Measurements from ENCODE around the gene FIGNL2.
"Not testable (repeated sequence)": the region's sequence is repeated elsewhere in the genome, so short reads cannot be mapped to it uniquely, and the experiment has no call there.

The FIGNL2 gene

DNA sequence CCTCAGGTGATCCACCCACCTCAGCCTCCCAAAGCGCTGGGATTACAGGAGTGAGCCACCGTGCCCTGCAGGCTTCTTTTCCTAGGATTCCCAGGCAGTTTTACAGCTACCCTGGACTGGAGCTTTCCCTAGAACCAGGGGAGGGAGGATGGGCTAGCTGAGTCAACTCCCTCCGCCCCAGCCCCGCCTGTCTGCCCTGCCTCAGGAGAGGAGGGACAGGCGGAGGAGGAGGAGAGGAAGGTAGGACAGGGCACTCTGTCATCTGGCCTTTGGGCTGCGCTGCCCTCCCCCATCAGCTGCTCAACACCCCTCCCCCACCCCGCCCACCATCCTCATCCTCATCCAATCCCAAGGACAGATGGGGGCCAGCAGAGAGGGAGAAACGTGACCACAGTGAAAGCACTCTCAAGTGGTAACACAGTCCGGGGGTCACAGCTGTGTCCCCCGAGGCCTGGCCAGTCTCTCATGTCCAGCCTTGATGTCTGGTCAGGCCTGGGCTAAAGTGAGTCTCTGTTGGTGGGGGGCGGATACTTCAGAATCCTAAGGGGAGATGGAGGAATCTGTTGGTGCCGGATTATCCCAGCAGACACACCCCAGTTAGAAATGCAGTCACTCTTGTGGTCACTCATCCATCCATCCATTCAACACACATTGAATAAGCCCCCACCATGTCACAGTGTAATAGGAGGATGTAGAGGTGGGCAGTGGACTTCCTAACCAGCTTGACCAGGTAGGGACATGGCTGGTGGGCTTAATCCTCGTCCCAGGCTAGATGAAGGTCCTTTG is 12.3 kb downstream of the FIGNL2 start:
- DNase-seq (ENCODE audit: low read depth in 3 of 3), result no peak

DNA sequence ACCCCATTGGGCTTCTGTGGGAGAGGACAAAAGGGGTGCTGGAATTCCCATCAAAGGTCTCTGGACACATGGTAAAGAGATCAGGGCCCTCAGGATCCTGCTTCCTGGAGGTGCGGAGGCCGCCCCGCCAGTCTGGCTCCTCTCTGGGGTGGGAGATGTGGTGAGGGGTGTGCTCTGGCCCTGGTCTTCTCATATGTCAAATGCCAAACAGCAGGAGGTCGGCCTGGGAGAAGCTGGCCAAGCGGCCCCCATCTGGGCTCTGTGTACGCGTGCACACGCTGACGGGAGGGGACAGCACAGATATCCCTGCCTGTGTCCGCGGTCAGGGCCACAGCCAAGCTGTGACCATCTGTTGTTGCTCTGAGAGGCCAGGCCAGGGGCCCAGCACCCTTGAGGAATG is 14.1 kb downstream of the FIGNL2 start:
- DNase-seq (ENCODE audit: low read depth in 3 of 3), result no peak

DNA sequence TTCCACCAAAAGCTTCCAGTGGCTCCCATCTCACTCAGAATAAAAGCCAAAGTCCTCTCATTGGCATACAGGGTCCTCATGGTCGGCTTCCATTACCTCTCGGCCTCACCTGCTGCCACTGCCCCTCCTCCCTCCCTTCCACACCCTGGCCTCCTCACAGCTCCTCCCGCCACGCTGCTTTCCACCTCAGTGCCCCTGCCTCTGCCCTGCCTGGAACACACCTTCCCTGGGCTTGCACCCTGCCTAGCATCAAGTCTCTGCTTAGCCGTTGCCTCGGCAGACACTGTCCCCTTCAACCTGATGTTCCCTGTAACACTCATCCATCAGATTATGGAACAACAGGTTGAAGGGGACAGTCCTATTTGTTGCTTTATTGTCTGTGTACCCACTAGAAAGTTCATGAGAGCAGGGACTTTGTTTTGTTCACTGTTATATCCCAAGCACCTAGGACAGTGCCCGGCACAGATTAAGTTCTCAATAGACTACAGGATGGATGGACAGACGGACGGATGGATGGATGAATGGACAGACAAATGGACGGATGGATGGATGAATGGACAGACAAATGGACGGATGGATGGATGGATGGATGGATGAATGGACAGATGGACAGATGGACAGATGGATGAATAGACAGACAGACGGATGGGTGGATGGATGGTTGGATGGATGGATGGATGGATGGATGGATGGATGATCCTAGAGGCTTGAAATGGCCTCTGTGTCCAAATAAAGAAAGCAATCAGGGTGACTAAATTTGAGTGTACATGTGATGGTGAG is 14.9 kb downstream of the FIGNL2 start:
- no peak for DNase-seq (ENCODE audit: low read depth in 3 of 3)

DNA sequence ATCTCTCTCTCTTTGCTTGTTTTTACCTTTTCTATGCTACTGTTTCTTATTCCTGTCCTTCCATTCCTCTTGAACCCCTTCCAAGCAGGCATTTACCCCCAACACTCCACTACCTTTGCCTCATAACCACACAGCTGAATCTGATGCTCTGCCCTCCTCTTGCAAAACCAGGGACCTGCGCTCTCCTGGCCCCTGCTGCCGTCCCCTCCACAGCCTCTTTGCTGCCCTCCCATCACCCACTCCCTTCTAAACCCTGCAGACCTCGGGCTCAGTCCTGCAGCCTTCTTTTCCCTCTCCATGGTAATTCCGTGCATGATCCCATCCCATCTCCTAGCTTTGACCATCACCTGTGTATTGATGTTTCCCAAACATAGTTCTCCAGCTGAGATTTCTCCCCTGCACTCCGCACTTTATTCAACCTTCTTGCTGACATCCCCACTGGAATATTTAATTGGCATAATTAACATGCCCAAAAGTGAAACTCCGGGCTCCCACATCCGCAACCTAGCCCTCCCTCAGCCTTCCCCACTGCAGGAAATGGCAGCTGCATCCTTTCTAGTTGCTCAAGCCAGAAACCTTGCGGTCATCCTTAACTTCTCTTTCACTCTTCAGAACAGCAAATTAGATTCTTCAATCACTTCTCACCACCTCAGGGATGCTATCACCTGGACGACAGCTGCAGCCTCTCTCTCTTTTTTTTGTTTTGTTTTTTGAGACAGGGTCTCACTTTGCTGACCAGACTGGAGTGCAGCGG is 16.0 kb downstream of the FIGNL2 start:
- DNase-seq (ENCODE audit: low read depth in 3 of 3), result no peak

DNA sequence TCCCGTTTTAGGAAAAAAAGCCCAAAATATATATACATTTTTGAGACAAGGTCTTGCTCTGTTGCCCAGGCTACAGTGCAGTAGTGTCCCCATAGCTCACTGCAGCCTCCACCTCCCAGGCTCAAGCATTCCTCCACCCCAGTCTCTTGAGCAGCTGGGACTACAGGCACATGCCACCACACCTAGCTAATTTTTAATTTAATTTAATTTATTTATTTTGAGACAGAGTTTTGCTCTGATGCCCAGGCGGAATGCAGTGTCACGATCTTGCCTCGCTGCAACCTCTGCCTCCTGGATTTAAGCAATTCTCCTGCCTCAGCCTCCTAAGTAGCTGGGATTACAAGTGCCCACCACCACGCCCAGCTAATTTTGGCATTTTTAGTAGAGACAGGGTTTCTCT is 16.7 kb downstream of the FIGNL2 start:
- not testable (repeated sequence) for DNase-seq (ENCODE audit: low read depth in 3 of 3)

DNA sequence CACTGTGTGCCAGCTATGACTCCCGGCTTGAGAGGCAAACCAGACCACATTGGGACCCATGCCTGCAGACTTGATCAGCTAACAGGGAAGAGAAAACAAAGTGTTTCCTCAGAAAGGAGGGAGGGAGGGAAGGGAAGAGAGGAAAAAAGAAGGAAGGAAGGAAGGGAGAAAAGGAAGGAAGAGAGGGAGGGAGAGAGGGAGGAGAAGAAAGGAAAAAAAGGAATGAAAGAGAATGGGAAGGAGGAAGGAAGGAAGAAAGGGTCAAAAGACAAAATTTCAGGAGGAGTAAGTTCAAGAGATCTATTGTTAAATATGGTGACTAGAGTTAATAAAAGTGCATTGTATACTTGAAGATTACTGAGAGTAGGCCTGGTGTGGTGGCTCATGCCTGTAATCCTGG is 18.9 kb downstream of the FIGNL2 start:
- no peak for DNase-seq (ENCODE audit: low read depth in 3 of 3)

DNA sequence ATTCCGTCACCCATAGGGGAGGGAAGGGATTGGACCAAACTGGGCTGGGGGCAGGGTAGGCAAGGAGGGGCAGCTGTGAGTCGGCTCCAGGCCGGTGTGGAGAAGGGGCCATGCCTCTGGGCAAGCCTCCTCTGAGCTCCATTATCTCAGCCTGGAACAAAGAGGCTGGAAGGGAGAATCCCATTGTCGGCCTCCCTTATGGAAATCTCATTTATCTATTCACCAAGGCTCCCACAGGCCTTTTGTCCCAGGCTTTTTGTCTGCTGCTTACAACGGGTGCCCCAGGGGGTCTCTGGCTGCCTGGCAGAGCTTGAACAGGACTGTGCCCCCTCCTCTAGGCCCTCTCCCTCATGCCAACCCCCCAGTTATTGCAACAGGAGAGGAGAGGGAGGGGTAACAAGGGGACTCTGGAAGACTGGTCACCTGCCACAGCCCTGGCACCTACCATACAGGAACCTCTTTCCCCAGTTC is 19.5 kb downstream of the FIGNL2 start:
- no peak for DNase-seq (ENCODE audit: low read depth in 3 of 3)

DNA sequence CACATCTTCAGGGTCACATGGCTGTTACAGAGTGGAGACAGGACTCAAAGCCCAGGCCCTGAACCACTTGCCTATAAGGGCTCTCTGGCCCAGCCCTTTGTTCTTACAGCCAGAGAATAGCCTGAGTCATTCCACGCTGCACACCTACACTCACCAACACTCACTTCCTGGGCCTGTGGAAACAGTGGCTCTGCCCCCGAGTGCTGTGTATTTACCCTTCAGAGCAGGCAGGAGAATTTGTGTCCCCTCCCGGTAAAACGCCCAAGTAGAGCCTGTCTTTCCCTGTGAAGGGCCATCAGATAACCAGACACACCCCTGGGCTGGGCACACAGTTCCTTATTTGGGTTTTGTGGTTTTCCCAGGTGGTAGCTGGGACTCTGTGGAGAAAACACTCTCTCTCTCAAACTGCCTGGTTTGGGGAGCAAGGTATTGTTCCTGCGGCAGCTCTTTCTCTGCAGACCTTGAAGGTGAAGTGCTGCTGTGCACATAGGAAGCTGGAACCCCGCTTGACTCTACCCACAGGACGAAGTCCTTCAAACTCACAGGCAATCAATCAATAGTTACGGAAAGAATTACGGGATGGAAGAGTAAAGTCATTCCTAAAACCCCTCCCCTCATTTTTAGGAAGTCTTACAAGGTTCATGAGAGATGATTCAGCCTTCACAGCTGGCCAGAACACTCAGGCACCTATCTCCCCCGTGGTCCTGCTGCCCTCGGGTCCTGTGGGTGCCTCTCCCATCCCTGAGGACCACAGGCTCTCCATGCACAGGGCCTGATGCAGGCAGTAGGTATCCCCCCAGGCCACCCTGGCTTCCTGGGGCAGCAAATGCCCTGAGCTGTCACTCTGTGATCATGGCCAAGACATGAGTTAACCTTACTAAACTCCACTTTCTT is 20.3 kb downstream of the FIGNL2 start:
- DNase-seq (ENCODE audit: low read depth in 3 of 3), result peak; percentile 28 to 37 (median 32)

DNA sequence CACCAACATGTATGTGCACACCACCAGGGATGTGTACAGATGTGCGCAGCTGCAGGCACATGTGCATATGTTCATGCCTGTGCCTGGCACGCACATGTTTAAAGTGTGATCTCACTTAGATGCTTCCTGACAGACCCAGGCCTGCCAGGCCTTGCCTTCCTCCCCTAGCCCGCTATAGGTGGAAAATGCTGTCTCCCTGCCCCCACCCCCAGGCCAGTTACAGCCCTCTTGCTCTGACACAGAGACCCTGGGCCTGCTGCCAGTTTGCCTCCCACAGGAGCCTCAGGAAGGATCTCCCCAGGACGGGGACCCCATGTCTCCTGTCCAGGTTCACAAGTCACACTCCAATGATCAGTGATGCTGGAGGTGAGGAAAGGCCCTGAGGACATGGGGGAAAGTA is 21.6 kb downstream of the FIGNL2 start:
- no peak for DNase-seq (ENCODE audit: low read depth in 3 of 3)

DNA sequence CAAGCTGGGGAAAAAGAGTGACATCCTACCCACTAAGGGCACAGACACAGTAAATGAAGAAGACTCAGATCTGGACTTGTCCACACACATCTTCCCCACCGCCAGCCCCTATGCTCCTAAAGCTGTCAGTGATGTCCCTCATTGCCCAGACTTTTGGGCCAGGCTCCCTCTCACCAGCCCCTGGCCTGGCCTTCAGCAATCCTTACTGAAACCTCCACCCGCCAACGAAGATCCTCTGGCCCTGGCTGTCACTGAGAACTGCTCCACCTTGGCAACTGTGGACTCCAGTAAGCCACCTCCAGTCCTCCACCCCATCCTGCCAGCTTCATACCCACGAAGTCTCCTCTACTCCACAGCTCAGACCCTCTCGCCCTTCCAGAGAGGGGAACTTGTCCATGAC is 23.3 kb downstream of the FIGNL2 start:
- no peak for DNase-seq (ENCODE audit: low read depth in 3 of 3)

DNA sequence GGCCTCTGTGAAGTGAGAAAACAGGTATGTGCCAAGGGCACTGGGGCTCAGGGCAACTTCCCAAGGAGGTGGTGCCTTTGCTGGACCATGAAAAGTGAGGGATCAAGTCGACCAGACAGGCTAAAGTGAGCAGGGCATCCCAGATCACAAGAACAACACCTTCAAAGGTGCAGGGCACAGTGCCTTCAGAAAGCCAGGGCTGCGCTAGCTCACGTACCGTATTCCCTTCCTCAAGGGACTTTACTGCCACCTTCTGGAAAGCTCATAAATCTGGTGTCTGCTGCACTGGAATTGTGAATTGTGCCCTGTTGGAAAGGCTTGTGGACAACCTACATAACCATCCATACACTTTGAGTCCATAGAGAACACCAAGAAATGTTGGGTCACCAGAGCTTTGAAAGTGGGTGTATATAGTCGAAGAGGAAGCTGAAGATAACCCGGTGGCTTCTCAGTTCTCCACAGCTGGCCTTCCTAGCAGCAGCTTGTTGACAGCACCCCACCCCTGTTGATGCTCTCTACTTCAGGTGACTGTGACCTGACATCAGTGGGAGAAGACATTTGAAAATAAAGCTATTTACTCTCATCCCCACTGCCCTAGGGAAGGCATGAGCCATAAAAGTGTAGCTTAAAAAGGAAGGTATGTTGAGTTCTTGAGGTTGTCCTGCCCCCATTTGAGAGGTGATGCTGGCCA is 24.5 kb downstream of the FIGNL2 start:
- DNase-seq (ENCODE audit: low read depth in 3 of 3), result no peak

DNA sequence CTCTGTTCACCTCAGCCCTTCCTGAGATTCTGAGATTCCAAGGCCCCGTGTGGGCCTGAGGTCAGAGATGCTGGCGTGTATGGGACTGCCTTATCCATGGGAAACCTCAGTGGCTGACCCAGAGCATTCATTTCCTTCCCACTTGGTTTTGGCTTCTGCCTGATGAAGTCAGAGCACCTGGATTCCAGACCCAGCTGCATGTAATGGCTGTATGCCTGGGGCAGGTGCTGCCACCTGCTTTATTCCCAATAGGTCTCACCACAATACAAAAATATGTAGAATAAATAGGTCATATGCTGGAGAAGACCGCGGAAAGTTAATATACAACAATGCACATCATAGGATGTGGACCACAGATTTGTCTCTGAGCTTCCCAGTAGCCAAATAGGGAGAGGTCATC is 25.6 kb downstream of the FIGNL2 start:
- no peak for DNase-seq (ENCODE audit: low read depth in 3 of 3)

DNA sequence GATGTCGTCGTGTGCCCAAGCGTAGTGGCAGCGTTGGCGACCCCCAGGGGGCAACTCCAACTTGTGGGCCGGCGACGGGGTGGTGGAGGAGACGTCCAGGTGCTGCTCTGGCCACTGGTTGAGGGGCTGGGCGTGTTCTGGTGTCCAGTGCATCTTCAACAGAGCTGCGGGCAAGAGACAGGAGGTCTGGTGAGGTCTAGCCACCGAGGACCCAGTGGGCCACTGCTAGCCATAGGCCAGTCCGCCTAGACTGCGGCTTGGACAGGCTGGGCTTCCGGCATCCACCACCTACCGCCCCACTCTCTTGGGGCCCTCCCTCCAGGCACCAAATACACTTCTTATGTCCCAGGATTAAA is 26.3 kb downstream of the FIGNL2 start:
- no peak for DNase-seq (ENCODE audit: low read depth in 3 of 3)

DNA sequence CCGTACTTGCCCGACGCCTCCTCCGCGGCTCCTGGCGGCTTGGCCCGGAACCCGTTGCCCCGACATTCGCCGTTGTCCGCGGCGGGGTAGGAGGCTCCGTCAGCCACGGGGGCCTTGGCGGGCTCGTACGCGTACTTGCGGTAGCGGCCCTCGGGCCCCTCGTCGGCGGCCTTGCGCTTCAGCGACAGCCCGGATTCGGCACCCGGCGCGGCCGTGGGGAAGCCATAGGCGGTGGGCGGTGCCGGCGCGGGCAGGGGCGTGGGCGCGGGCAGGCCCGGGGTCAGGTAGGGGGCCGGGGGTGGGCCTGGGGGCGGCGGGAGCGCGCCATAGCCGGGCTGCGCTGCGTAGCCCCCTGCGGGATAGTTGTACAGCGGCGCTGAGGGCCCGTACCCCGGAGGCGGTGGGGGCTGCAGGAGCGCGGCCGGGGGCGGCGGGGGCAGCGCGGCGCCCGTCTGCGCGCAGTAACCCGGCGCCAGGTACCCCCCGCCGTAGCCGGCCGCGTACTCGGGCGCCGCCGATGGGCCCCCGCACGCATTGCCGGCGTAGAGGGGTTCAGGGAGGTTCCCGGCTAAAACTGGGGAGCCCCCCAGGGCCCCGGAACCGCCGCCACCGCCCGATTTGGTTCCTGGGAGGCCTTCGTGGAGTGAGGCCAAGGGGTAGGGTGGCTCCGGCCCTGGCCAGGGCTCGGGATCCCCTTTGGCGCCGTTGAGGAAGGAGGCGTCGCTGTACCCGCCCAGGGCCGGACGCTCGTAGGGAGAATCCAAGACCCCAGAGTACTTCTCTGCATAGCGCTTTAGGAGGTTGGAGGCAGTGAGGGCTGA is 26.9 kb downstream of the FIGNL2 start:
- peak; percentile 17 to 39 (median 35) for DNase-seq (ENCODE audit: low read depth in 3 of 3)

DNA sequence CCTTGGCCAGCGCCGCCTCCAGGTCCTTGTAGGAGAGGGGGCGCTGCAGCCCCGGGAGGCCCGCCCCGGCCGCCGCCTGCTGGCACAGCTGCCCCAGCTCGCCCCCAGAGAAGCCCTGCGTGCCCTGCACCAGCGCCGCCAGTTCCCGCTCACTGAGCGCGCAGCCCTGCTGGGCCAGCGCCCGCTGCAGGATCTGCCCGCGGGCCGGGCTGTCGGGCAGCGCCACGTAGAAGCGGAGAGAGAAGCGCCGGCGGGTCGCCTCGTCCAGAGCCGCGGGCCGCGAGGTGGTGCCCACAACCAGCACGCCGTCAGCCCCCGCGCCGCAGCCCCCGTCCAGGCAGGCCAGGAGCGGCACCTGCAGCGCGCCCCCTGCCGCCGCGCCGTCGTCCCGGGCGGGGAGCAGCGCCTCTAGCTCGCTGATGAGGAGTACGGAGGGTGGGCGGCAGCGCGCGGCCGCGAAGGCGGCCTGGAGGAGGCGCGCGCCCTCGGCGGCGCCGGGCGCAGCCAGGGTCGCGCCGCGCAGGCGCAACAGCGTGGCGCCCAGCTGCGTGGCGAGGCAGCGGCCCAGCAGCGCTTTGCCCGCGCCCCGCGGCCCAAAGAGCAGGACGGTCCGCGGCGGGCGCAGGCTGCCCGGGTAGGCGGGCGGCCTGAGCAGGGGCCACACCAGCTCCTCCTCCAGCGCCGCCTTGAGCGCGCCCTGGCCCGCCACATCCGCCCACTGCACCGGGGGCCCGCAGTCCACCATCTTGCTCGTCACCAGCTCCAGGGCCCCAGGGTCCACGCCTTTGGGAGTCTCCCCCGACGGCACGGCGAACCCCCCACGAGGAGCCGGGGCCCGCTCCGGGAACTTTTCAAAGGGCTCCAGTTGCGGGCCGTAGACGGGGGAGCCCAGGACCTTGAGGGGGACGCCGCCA is 27.7 kb downstream of the FIGNL2 start:
- peak; percentile 72 to 81 (median 74) for DNase-seq (ENCODE audit: low read depth in 3 of 3)

DNA sequence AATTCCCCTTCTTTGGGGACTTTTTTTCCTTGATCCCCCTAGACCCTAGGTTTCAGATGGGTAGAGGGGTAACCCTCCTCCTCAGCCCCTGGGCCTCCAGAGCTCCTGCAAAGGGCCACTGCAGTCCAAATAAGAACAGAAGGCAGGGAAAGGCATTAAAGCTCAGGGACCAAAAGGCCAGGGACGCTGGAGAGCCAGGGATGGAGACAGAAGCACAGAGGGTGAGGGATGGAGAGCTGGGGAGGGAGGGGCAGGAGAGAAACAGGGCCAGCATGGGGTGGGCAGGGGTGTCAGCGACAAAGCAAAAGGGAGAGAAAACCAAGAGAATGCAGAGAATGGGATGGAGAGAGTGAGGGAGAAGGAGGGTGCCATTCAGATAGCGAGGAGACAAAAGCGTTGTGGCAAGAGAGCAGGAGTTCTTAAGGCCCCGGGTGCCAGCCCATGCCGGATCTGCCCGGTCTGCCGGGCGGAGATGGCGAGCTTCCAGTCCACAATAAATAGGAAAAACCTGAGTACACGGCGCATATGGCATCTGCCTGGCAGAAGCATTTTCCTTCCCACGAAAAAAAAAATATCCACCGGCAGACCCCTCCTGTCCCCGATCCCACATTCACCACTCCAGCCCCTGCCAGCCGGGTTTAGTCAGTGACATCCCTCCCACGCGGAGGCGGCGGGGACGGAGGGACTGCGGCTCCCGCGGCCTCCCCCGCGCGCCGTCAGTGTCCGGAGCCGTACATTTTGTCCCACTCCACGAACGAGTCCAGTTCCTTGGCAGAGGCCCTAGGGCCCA is 28.6 kb downstream of the FIGNL2 start:
- DNase-seq (ENCODE audit: low read depth in 3 of 3), result no peak

DNA sequence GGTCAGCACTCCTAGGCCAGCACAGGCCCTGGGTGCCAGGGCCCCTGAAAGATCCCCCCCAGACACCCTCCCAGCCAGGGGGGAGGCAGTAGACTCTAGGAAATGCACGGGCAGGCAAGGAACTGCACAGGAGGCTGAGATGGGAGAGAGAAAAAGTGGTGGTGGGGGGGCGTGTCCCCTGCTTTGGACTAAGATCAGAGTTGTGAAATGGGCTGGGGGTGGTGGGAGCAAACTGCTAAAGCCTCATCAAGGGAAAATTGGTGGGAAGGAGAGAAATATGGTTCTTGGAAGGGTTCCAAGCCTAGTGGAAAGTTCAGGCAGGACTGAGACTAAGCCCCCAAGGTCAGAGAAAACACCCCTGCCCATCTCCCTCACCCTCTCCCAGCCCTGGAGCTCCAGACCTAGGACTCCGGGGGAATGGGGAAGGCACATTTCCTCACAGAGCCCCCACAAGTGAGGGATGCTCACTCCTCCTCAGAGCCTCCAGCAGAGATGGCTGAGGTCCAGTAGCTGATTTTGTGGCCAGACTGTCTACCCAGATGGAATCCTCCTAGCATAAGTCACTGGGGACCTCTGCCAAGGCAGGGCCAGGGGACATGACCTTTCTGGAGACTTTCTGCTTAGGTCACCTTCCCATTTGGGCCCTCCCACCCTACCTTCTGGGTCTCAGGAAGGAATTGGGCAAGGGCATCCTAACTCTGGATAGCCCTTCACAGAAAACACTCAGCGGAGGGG is 29.8 kb downstream of the FIGNL2 start:
- no peak for DNase-seq (ENCODE audit: low read depth in 3 of 3)
